ENCODE measurements around the gene NUDCD3.
A peak's percentile ranks its signal among the peaks of the same experiment; 100 is the strongest.

DNA sequence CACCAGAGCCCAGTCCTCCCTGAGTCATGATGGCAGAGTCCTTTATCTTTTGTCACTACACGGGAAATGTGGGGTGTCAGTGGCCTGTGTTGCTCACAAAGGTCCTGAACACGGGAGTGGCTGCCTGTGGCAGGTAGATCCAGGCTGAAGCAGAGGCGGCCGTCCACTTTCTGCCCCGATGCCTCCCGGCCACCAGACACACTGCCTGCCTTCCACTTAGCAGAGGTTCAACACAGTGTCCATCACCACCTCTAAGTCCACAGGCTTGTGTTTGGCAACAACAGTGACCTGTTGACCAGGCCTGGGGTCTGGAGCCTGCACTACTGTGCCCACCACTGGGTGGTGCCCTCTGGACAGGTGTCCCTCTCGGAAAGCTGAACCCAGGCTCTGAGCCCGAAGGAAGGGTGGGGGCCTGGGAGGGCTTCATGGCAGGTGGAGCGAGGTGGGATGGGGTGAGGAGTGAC, 115.2 kb downstream of the NUDCD3 start:
- TF ChIP-seq, protein P1, sequence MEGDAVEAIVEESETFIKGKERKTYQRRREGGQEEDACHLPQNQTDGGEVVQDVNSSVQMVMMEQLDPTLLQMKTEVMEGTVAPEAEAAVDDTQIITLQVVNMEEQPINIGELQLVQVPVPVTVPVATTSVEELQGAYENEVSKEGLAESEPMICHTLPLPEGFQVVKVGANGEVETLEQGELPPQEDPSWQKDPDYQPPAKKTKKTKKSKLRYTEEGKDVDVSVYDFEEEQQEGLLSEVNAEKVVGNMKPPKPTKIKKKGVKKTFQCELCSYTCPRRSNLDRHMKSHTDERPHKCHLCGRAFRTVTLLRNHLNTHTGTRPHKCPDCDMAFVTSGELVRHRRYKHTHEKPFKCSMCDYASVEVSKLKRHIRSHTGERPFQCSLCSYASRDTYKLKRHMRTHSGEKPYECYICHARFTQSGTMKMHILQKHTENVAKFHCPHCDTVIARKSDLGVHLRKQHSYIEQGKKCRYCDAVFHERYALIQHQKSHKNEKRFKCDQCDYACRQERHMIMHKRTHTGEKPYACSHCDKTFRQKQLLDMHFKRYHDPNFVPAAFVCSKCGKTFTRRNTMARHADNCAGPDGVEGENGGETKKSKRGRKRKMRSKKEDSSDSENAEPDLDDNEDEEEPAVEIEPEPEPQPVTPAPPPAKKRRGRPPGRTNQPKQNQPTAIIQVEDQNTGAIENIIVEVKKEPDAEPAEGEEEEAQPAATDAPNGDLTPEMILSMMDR (IDR thresholded peaks at IDR 0.05 in 8 of 11, conservative IDR thresholded peaks at IDR 0.05 in 3 of 11): peak in 2 of 11 experiments; percentile 12 to 14
- peak in 1 of 3 donors; percentile 27 for TF ChIP-seq POLR2AphosphoS5 (IDR thresholded peaks at IDR 0.05)
